ENCODE measurements around the gene TMEM215. TPM values are rescaled to one million over a fixed set of nuclear protein-coding genes. Genes with fewer than 3 reads are reported as not detected.

Gene TMEM215
- total and polyA plus RNA-seq, 2 of the 8 experiments (the other 6 are each of a cell fraction or from before 2014, with no cell fraction given) = 0.33 to 0.67 TPM

- Histone ChIP-seq H4K91ac (replicated peaks; ENCODE audit: insufficient read length, low read length) (no peak overlapping the region), H3K4ac (replicated peaks; ENCODE audit: insufficient read length, low read depth, low read length) (no peak overlapping the region), H2BK12ac (ENCODE audit: low read depth, low read length) (no peak overlapping the region), H3K79me2 (ENCODE audit: control insufficient read depth in 1 of 2, insufficient read depth in 2 of 2, low read length in 2 of 2) (no peaks in the 10 kb centered on the region), H3K18ac (ENCODE audit: extremely low read depth, low read length) (no peak overlapping the region), H2BK5ac (ENCODE audit: low read depth, low read length) (no peak overlapping the region), H3K23ac (ENCODE audit: insufficient read length) (no peak overlapping the region), H3K4me2 (ENCODE audit: insufficient read depth in 1 of 2, low read depth in 2 of 2, low read length in 2 of 2) (no peak overlapping the region), H3K9ac (replicated peaks in 1 of 4; ENCODE audit: extremely low read depth in 1 of 4, low read depth in 3 of 4, low read length in 3 of 4) (no peak overlapping the region), H2BK15ac (ENCODE audit: low read length) (no peak overlapping the region), H4K5ac (ENCODE audit: insufficient read length, low read depth, low read length) (no peak overlapping the region), H2AK5ac (ENCODE audit: low read depth, low read length) (no peak overlapping the region), H3K4me3 (ENCODE audit: extremely low read depth in 1 of 4, insufficient read depth in 2 of 4, low read depth in 3 of 4, low read length in 4 of 4) (no peak overlapping the region), H3K23me2 (ENCODE audit: low read depth, low read length) (no peaks in the 10 kb centered on the region), H3K14ac (ENCODE audit: insufficient read length) (no peak overlapping the region), H2AFZ (ENCODE audit: low read length) (no peak overlapping the region), H3K27ac (ENCODE audit: low read depth, low read length) (no peak overlapping the region), H2BK20ac (ENCODE audit: low read length) (no peak overlapping the region), H4K20me1 (replicated peaks in 1 of 2; ENCODE audit: control insufficient read depth in 1 of 2, insufficient read depth in 2 of 2, low read length in 2 of 2) (no peaks in the 10 kb centered on the region), H3K9me3 (ENCODE audit: insufficient read depth in 2 of 2, low read depth in 1 of 2, low read length in 1 of 2) (peaks cover 0 to 4% of the 10 kb centered on the region in 2 experiments; a peak in 1 of 4 replicates), H3K79me1 (ENCODE audit: low read depth, low read length) (no peaks in the 10 kb centered on the region), H3K4me1 (replicated peaks in 1 of 4; ENCODE audit: control insufficient read depth in 3 of 4, insufficient read depth in 4 of 4, low read length in 3 of 4) (no peaks in the 10 kb centered on the region), H3K56ac (replicated peaks; ENCODE audit: insufficient read length, low read depth, low read length) (no peak overlapping the region), H3K27me3 (replicated peaks in 1 of 4; ENCODE audit: control insufficient read depth in 3 of 4, extremely low read depth in 1 of 4, insufficient read depth in 3 of 4, low read length in 3 of 4) (no peaks in the 10 kb centered on the region), H3K36me3 (ENCODE audit: control insufficient read depth in 2 of 4, insufficient read depth in 4 of 4, low read length in 3 of 4) (no peaks in the 10 kb centered on the region), H2BK120ac (replicated peaks; ENCODE audit: low read depth, low read length) (no peak overlapping the region), H4K8ac (ENCODE audit: extremely low read depth, insufficient read depth, low read length) (no peak overlapping the region)
- DNase-seq (ENCODE audit: low read depth in 1 of 2, low spot score in 2 of 2) (no peak), FAIRE-seq (no peak)
- 88% methylated on average over 2 of the region's 2 CpGs; no CpG with 5 or more reads in 1 of the 2 experiments for whole genome bisulfite sequencing, 2 experiments (ENCODE audit: extremely low coverage in 1 of 2, insufficient coverage in 1 of 2, insufficient read length in 1 of 2, insufficient replicate concordance in 2 of 2, low coverage in 1 of 2, low lambda C conversion rate in 2 of 2, missing lambda C conversion rate in 1 of 2)
- POLR2A ChIA-PET (ENCODE audit: partially characterized antibody) = no interaction called here
- CTCF ChIA-PET (ENCODE audit: partially characterized antibody) = interaction anchor here (0.6 to 1.2 kb wide), 2 partner anchors 363 to 572 kb away, joined by 3 read pairs; no protein-coding TSS in a partner anchor
- no peak for TF ChIP-seq CBX8 (IDR thresholded peaks at IDR 0.05; ENCODE audit: borderline replicate concordance, low read depth, low read length)
- TF ChIP-seq TBP (IDR thresholded peaks at IDR 0.05; ENCODE audit: low read depth, low read length) = no peak
- no peak for TF ChIP-seq KDM1A (IDR thresholded peaks at IDR 0.05; ENCODE audit: borderline replicate concordance, low read length)
- TF ChIP-seq CTCF (IDR thresholded peaks at IDR 0.05; ENCODE audit: control extremely low read depth in 1 of 3, insufficient read depth in 1 of 3, low read depth in 1 of 3, low read length in 3 of 3) = no peak
- TF ChIP-seq EP300 (IDR thresholded peaks at IDR 0.05; ENCODE audit: borderline replicate concordance in 1 of 2, low read depth in 2 of 2, low read length in 2 of 2) = no peak
- no peak for TF ChIP-seq CHD1 (IDR thresholded peaks at IDR 0.05; ENCODE audit: low read depth, low read length)
- no peak for TF ChIP-seq SIRT6 (IDR thresholded peaks at IDR 0.05; ENCODE audit: low read length)
- TF ChIP-seq CTBP2 (IDR thresholded peaks at IDR 0.05; ENCODE audit: borderline replicate concordance, insufficient read depth, insufficient read length, low read length) = no peak
- TF ChIP-seq NRF1 (IDR thresholded peaks at IDR 0.05; ENCODE audit: low read depth, low read length) = no peak
- no peak for TF ChIP-seq KDM4A (IDR thresholded peaks at IDR 0.05; ENCODE audit: low read depth, low read length, severe bottlenecking)
- no peak for TF ChIP-seq POU5F1 (IDR thresholded peaks at IDR 0.05; ENCODE audit: low read depth, low read length)
Observed at GRCh38 chr9:32742296-32742695, 41.0 kb upstream of the TMEM215 start.

Data from H1 (cell line).